ENCODE measurements around the gene ARL8B.

The ARL8B gene

DNA sequence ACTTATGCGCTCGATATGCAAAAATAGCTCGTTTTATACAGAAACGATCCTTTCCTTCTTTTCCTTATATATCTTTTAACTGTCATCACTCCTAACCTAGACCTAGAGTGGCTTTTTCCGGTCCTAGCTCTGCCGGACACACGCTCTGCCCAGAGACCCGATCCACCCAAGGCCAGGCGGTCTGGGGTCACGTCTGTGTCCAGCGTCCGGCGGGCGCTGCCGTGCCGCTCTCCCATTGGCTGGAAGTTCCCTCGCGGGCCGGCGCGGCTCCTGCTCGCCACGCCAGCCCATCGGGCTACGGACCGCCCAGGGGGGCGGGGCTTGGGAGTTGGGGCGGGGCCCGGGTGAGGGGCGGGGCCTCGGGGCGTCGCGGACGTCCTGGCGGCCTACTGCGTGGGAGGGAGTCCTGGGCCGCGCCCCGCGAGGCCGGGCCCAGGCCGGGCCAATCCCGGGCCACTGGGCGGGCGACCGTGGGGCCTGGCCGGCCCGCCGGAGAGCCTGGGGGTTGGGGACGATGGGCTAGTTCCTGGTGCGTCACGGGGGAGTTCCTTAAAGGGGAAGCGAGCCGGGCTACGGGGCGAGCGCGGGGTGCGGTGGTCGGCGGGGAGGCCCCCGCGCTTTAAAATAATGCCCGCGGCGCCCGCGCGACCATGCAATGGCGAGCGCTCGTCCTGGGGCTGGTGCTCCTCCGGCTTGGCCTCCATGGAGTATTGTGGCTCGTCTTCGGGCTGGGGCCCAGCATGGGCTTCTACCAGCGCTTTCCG is 65.2 kb downstream of the ARL8B start, which contains the start of gene EDEM1:
Gene EDEM1, plus strand, starts transcription at position 552 of the 764 bp plus-strand sequence. Its CDS starts 99 bp downstream, at position 651.
- TF ChIP-seq, protein P1, sequence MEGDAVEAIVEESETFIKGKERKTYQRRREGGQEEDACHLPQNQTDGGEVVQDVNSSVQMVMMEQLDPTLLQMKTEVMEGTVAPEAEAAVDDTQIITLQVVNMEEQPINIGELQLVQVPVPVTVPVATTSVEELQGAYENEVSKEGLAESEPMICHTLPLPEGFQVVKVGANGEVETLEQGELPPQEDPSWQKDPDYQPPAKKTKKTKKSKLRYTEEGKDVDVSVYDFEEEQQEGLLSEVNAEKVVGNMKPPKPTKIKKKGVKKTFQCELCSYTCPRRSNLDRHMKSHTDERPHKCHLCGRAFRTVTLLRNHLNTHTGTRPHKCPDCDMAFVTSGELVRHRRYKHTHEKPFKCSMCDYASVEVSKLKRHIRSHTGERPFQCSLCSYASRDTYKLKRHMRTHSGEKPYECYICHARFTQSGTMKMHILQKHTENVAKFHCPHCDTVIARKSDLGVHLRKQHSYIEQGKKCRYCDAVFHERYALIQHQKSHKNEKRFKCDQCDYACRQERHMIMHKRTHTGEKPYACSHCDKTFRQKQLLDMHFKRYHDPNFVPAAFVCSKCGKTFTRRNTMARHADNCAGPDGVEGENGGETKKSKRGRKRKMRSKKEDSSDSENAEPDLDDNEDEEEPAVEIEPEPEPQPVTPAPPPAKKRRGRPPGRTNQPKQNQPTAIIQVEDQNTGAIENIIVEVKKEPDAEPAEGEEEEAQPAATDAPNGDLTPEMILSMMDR (IDR thresholded peaks at IDR 0.05; ENCODE audit: low read depth, low read length): no peak
- DNase-seq (ENCODE audit: extremely low read depth, low read depth): peak; percentile 91

DNA sequence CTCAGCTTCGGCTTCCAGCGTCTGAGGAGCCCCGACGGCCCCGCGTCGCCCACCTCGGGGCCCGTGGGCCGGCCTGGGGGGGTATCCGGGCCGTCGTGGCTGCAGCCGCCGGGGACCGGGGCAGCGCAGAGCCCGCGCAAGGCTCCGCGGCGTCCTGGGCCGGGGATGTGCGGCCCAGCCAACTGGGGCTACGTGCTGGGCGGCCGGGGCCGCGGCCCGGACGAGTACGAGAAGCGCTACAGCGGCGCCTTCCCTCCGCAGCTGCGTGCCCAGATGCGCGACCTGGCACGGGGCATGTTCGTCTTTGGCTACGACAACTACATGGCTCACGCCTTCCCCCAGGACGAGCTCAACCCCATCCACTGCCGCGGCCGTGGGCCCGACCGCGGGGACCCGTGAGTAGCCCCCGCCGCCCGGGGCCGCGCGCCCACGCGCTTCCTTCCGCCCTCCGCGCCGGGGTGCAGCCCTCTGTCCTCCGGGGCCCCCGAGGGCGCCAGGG is 65.9 kb downstream of the ARL8B start:
- no peak for DNase-seq (ENCODE audit: extremely low read depth, low read depth)
- TF ChIP-seq, protein P1 (IDR thresholded peaks at IDR 0.05; ENCODE audit: low read depth, low read length): no peak

DNA sequence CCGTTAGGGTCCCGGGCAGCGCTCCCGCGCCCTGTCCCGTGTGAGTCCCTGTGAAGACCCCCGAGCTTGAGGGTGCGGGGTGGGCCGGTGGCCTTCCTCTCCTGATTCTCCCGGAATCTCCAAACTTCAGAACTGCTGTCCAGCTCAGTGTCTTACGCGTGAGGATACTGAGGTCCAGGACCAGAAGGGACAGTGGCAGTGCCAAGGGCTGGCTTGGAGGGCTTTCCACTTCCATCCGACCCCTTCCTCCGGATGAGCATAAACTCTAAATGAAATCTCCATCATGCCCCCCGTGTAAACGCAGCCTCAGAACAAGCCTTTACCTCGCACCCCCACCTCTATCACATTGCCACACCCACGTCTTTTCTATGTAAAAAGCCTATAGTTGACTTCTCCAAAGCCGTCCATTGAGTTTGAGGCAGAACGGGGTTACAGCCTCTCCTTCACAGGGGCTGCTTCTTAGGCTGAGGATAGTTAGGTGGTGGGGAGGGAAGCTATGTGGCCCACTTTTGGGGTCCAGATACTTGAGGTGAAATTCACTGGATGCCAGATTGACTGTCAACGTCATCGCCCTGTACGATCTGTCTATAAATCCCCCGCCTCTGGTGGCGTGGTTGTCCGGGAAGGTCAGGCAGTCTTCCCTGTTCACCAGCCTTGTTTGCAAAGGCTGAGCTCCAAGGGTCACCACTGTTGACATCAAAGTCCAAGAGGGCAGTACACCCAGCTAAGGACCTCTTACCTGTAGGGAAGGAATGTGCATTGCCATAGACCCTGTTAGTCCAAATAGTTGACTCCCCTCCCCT is 66.5 kb downstream of the ARL8B start:
- DNase-seq (ENCODE audit: extremely low read depth, low read depth): no peak
- TF ChIP-seq, protein P1 (IDR thresholded peaks at IDR 0.05; ENCODE audit: low read depth, low read length): no peak

DNA sequence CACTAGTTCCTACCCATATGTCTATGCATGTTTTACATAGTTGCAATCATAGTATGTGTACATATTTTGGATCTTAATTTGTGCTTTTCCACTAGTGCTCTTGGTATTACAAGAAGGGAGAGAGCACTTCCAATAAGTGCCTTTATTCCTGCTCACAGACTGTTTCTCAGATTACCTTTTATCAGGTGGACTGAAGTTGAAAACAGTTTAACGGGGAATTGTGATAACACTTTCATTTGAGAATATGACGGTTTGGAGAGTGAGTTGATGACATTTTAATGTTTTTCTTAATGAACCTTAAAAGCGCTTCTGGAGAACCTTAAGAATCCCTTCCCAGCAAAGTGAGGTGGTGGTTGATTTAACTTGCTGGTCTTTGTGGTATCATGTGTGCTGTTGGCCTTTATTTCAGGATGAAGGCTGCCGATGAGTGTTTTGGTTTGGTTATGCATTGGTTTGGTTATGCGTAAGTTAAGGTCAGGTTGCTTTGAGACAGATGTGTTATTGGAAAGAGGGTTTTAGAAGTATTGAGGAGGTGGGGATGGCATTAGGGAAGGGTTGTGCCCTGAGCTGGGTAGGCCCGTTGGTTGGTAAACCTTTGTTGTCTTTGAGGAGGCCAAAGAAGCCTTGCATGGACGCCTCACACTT is 68.2 kb downstream of the ARL8B start:
- TF ChIP-seq, protein P1 (IDR thresholded peaks at IDR 0.05; ENCODE audit: low read depth, low read length): no peak
- no peak for DNase-seq (ENCODE audit: extremely low read depth, low read depth)

DNA sequence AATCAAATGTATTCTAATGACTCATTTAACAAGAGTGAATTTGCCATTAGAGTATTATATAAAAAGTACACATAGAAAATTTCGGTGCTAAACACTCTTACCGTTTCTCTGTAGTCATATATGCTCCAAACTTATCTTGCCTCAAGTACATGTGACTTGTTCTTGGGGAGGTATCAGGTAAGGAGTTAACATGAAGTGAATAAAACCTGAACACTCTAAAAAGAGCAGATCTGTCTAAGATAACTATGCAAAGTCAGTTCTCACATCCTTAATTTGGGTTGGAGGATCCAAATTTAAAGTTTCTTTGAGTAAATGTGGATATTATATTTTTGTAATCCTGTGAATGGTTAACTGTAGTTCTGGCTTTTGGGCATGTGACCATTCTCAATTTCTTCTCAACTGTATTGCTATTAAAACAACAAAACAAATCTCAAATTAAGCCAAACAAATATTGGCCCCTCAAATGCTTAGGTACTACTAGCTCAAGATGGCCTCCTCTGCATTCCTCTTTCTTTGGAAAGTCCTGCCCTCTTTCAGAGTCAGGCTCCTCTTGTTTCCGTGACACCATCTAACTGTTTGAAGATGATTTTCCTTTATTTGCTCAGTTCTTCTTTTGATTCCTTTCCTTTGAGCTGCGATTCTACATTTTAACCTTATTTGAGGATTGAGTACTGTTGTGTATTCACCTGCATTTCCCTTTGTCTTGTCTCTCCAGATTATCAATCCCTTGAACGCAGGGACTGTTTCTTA is 69.6 kb downstream of the ARL8B start:
- TF ChIP-seq, protein P1 (IDR thresholded peaks at IDR 0.05; ENCODE audit: low read depth, low read length): no peak
- DNase-seq (ENCODE audit: extremely low read depth, low read depth): no peak

DNA sequence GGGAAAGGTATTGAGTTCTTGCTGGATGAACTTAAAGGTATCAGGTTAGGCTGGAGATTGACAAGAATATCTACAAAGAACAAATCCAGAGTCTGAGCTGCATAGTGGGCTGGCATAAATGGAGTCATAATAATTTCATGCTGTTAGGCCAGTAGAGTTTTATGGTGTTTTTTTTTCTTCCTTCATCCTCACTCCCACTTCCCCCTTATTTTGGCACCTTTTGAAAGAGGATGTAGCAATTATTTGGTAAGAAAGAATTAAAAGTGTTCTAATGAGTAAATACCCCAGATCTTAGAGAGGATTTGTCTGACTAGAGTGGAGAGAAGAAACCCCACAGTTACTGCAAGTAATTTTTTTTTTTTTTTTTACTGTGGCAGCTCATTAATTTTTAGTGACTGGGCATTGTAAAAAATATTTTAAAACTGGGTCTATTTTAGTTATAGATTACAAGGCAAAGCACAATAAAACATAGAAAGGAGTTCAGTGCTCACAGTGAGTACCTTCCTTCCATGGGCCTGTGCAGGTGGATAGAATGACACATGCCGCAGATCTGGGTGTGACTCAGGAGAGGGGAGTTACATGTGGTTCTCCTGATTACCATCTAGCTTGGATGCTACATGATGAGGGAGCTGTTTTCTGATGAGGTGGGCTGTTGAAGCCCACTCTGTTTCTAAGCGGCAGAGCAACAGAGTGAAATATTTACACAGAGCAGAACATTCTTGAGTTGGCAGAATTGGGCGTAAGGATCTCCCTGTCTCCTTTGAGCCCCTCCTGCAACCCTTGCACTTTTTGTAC is 70.7 kb downstream of the ARL8B start:
- TF ChIP-seq, protein P1 (IDR thresholded peaks at IDR 0.05; ENCODE audit: low read depth, low read length): no peak
- DNase-seq (ENCODE audit: extremely low read depth, low read depth): no peak

All from AG09319 (cell line).